ENCODE data around the gene KLRC2.
"Not testable (repeated sequence)": the region's sequence is repeated elsewhere in the genome, so short reads cannot be mapped to it uniquely, and the experiment has no call there.

Gene KLRC2

DNA sequence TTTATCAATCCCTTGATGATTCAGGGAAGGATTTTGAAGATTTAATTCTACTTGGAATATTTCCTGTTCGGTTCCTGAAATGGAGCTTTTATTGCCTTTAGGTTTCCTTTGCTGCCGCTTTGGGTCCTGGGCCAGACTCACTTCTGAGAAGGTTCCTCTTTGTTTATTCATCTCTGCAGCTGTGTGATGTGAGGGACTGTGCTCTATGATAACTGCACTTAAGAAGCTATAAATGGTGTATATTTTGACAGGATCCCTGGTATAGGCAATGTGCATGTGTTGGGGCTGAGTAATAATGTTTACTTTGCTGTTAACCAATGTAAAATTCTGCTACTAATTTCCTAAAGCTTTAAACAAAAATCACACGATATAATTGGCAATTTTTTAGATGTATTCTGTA lies at the start of gene KLRC2:
Gene KLRC2 (minus strand): TSS at position 195 of the 400 bp plus-strand sequence. CDS start 24 bp downstream, at position 171.
- H3K4me1 ChIP-seq (ENCODE audit: control insufficient read depth in 1 of 2, insufficient read depth in 1 of 2, low read depth in 1 of 2, low read length in 1 of 2); H3K27ac ChIP-seq; H3K9me3 ChIP-seq; H3K4me3 ChIP-seq (ENCODE audit: low read depth in 1 of 2, low read length in 1 of 2); H3K36me3 ChIP-seq: not testable (repeated sequence)
- H3K27me3 ChIP-seq, result peaks cover 14% of the 10 kb centered on the region

DNA sequence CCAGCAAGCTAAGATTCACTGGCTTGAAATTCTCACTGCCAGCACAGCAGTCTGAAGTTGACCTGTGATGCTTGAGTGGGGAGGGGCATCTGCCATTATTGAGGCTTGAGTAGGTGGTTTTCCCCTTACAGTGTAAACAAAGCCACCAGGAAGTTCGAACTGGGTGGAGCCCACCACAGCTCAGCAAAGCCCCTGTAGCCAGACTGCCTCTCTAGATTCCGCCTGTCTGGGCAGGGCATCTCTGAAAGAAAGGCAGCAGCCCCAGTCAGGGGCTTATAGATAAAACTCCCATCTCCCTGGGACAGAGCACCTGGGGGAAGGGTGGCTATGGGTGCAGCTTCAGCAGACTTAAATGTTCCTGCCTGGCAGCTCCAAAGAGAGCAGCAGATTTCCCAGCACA lies 46.1 kb upstream of the KLRC2 start:
- H3K4me3 ChIP-seq (ENCODE audit: low read depth in 1 of 2, low read length in 1 of 2); H3K9me3 ChIP-seq; H3K4me1 ChIP-seq (ENCODE audit: control insufficient read depth in 1 of 2, insufficient read depth in 1 of 2, low read depth in 1 of 2, low read length in 1 of 2); H3K36me3 ChIP-seq; H3K27ac ChIP-seq; H3K27me3 ChIP-seq: not testable (repeated sequence)

DNA sequence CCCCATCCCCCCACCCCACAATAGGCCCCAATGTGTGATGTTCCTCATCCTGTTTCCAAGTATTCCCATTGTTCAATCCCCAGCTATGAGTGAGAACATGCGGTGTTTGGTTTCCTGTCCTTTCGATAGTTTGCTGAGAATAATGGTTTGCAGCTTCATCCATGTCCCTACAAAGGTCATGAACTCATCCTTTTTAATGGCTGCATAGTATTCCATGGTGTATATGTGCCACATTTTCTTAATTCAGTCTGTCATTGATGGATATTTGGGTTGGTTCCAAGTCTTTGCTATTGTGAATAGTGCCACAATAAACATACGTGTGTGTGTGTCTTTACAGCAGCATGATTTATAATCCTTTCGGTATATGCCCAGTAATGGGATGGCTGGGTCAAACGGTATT lies 37.0 kb upstream of the KLRC2 start:
- H3K27ac ChIP-seq; H3K27me3 ChIP-seq; H3K4me3 ChIP-seq (ENCODE audit: low read depth in 1 of 2, low read length in 1 of 2); H3K36me3 ChIP-seq; H3K9me3 ChIP-seq; H3K4me1 ChIP-seq (ENCODE audit: control insufficient read depth in 1 of 2, insufficient read depth in 1 of 2, low read depth in 1 of 2, low read length in 1 of 2): not testable (repeated sequence)

DNA sequence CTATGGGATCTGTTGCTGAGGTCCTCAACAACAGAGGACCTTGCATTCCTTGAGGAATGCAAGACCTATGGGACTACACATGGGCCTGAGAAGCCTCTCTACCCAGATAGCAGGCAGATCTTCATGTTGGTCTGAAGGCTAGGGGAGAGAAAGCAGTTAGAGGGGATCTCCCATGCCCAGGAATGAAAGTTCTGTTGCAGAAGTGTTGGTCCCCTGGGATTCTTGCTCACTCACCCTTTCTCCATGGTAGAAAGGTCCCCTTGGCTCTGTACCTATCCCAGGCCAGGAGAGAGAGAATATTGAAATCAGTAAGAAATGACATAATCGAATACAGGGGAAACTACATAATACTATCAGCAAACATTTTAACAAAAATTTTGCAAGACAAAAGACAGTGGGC lies 33.9 kb upstream of the KLRC2 start:
- TF ChIP-seq, protein P1, sequence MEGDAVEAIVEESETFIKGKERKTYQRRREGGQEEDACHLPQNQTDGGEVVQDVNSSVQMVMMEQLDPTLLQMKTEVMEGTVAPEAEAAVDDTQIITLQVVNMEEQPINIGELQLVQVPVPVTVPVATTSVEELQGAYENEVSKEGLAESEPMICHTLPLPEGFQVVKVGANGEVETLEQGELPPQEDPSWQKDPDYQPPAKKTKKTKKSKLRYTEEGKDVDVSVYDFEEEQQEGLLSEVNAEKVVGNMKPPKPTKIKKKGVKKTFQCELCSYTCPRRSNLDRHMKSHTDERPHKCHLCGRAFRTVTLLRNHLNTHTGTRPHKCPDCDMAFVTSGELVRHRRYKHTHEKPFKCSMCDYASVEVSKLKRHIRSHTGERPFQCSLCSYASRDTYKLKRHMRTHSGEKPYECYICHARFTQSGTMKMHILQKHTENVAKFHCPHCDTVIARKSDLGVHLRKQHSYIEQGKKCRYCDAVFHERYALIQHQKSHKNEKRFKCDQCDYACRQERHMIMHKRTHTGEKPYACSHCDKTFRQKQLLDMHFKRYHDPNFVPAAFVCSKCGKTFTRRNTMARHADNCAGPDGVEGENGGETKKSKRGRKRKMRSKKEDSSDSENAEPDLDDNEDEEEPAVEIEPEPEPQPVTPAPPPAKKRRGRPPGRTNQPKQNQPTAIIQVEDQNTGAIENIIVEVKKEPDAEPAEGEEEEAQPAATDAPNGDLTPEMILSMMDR (IDR thresholded peaks at IDR 0.05), result no peak
- Histone ChIP-seq H3K4me1 (ENCODE audit: control insufficient read depth in 1 of 2, insufficient read depth in 1 of 2, low read depth in 1 of 2, low read length in 1 of 2) (no peaks in the 10 kb centered on the region), H3K27ac (no peak overlapping the region), H3K9me3 (no peaks in the 10 kb centered on the region), H3K4me3 (ENCODE audit: low read depth in 1 of 2, low read length in 1 of 2) (no peak overlapping the region), H3K36me3 (no peaks in the 10 kb centered on the region), H3K27me3 (no peaks in the 10 kb centered on the region)

DNA sequence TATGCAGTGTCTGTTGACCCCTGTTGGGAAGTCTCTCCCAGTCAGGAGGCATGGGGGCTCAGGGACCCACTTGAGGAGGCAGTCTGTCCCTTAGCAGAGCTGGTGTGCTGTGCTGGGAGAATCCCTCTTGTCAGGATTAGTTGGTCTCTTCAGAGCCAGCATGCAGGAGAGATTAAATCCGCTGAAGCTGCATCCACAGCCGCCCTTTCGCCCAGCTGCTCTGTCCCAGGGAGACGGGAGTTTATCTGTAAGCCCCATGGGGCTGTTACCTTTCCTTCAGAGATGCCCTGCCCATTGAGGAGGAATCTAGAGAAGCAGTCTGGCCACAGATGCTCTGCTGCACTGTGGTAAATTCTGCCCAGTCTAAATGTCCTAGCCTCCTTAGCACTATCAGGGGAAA lies 30.5 kb upstream of the KLRC2 start:
- no peaks in the 10 kb centered on the region for H3K4me1 ChIP-seq (ENCODE audit: control insufficient read depth in 1 of 2, insufficient read depth in 1 of 2, low read depth in 1 of 2, low read length in 1 of 2)
- no peaks in the 10 kb centered on the region for H3K27me3 ChIP-seq
- H3K9me3 ChIP-seq, result no peaks in the 10 kb centered on the region
- no peaks in the 10 kb centered on the region for H3K36me3 ChIP-seq
- no peak overlapping the region for H3K27ac ChIP-seq
- H3K4me3 ChIP-seq (ENCODE audit: low read depth in 1 of 2, low read length in 1 of 2), result no peak overlapping the region
- TF ChIP-seq, protein P1 (IDR thresholded peaks at IDR 0.05), result no peak

DNA sequence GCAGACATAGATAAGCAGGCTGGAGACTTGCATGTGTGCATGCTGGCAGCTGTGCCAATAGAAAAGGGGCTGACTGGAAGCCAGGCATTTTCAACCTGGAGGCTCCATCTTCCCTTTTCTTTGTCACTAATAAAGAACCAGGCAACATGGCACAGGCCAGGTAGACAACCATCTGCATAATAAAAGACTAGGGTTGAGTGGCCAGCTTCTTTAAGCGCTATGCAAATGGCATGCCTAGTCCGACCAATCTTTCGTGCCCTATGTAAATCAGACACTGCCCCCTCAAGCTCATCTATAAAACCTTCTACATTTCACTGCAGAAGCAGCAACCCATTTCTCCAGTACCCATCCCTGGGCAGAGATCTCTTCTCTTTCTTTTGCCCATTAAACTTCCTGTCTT lies 21.9 kb upstream of the KLRC2 start:
- no peaks in the 10 kb centered on the region for H3K4me1 ChIP-seq (ENCODE audit: control insufficient read depth in 1 of 2, insufficient read depth in 1 of 2, low read depth in 1 of 2, low read length in 1 of 2)
- peaks cover 8% of the 10 kb centered on the region for H3K9me3 ChIP-seq
- H3K27ac ChIP-seq, result no peak overlapping the region
- H3K36me3 ChIP-seq, result no peaks in the 10 kb centered on the region
- TF ChIP-seq, protein P1 (IDR thresholded peaks at IDR 0.05), result no peak
- H3K27me3 ChIP-seq, result no peaks in the 10 kb centered on the region
- no peak overlapping the region for H3K4me3 ChIP-seq (ENCODE audit: low read depth in 1 of 2, low read length in 1 of 2)

DNA sequence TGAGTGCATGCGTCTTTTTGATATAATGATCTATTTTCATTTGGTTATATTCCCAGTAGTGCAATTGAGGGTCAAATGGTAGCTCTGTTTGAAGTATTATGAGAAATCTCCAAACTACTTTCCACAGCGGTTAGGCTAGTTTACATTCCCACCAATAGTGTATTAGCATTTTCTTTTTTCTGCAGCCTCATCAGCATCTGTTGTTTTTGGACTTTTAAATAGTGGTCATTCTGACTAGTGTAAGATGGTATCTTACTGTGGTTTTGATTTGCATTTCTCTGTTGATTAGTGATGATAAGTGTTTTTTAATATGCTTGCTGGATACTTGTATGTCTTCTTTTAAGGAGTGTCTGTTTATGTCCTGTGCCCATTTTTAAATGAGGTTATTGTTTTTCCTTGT lies 21.0 kb upstream of the KLRC2 start:
- TF ChIP-seq, protein P1 (IDR thresholded peaks at IDR 0.05), result no peak
- H3K27me3 ChIP-seq, result no peaks in the 10 kb centered on the region
- no peaks in the 10 kb centered on the region for H3K36me3 ChIP-seq
- H3K4me1 ChIP-seq (ENCODE audit: control insufficient read depth in 1 of 2, insufficient read depth in 1 of 2, low read depth in 1 of 2, low read length in 1 of 2), result no peaks in the 10 kb centered on the region
- no peak overlapping the region for H3K27ac ChIP-seq
- H3K9me3 ChIP-seq, result peaks cover 8% of the 10 kb centered on the region
- H3K4me3 ChIP-seq (ENCODE audit: low read depth in 1 of 2, low read length in 1 of 2), result no peak overlapping the region
